Endothelial cell of hepatic sinusoid (primary cell): ENCODE measurements around the gene MFSD6.

ENCODE experiments used
- in situ Hi-C: cut with HindIII; loops from 2 replicates; pipeline ENCODE4 v1.10.0; 2017; ENCODE audit warnings: low sequenced_read_pairs

The MFSD6 gene

GRCh38 chr2:190550137-190550536, 142.0 kb downstream of the MFSD6 start:
- in situ Hi-C loops = no loop called here
